AG09309 (cell line): ENCODE data around the gene SHPK.

ENCODE experiments used
- DNase-seq: peaks from one replicate; pipeline ENCODE4 v3.0.0-alpha.2; 2010; ENCODE audit warnings: low read depth
- H3K4me3 ChIP-seq: 2 replicates; pipeline ENCODE4 v1.5.1; 2011; ENCODE audit warnings: mild to moderate bottlenecking, low read depth, low read length, moderate library complexity; ENCODE audit not compliant: control insufficient read depth
- TF ChIP-seq, protein P1 (sequence below): IDR thresholded peaks from 2 replicates; pipeline ENCODE4 v1.5.1; 2011; ENCODE audit warnings: mild to moderate bottlenecking, low read depth, low read length, inconsistent platforms; ENCODE audit not compliant: insufficient read depth, control insufficient read depth; ENCODE audit errors: missing control alignments

SHPK gene, protein sequence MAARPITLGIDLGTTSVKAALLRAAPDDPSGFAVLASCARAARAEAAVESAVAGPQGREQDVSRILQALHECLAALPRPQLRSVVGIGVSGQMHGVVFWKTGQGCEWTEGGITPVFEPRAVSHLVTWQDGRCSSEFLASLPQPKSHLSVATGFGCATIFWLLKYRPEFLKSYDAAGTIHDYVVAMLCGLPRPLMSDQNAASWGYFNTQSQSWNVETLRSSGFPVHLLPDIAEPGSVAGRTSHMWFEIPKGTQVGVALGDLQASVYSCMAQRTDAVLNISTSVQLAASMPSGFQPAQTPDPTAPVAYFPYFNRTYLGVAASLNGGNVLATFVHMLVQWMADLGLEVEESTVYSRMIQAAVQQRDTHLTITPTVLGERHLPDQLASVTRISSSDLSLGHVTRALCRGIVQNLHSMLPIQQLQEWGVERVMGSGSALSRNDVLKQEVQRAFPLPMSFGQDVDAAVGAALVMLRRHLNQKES

DNA sequence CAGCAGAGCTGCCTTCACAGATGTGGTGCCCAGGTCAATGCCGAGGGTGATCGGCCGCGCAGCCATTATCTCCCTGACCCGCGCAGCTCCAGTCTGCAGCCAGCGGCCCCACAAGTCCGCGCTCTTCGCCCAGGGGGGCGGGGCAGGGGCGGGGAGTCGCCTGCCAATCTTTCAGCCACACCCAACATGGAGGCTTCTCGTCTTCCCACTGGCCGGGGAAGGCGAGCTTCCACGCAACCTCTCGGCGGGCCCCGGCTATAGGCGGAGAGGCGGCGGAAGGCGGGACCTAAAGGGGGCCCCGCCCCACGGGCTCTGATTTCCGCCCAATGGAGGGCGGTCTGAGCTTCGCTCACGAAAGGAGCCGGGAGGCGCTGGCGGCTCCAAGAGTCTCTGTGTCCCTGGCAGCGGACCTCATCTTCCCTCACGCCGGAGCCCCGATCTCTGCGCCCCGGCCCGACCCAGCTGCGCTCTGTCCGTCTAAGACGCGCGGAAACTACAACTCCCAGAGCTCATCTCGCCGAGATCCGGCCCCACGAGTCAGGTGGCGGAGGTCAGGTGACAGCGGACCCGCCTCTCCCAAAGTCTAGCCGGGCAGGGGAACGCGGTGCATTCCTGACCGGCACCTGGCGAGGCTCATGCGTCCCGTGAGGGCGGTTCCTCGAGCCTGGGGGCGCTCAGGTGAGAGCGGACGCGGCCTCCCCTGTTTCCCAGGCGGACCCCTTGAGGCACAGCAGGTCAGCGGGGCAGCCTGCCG lies at the start of gene SHPK, which contains the start of gene CTNS:
Gene SHPK (minus strand): TSS at position 97 of the 754 bp plus-strand sequence. CDS start 31 bp downstream, at position 66.
Gene CTNS (plus strand): TSS at position 607 of the 754 bp plus-strand sequence. CDS start 3,447 bp downstream, outside the sequence.
- DNase-seq: peak; percentile 75
- TF ChIP-seq, protein P1, sequence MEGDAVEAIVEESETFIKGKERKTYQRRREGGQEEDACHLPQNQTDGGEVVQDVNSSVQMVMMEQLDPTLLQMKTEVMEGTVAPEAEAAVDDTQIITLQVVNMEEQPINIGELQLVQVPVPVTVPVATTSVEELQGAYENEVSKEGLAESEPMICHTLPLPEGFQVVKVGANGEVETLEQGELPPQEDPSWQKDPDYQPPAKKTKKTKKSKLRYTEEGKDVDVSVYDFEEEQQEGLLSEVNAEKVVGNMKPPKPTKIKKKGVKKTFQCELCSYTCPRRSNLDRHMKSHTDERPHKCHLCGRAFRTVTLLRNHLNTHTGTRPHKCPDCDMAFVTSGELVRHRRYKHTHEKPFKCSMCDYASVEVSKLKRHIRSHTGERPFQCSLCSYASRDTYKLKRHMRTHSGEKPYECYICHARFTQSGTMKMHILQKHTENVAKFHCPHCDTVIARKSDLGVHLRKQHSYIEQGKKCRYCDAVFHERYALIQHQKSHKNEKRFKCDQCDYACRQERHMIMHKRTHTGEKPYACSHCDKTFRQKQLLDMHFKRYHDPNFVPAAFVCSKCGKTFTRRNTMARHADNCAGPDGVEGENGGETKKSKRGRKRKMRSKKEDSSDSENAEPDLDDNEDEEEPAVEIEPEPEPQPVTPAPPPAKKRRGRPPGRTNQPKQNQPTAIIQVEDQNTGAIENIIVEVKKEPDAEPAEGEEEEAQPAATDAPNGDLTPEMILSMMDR: no peak
- H3K4me3 ChIP-seq: peak within 1 kb of the TSS; percentile 62

DNA sequence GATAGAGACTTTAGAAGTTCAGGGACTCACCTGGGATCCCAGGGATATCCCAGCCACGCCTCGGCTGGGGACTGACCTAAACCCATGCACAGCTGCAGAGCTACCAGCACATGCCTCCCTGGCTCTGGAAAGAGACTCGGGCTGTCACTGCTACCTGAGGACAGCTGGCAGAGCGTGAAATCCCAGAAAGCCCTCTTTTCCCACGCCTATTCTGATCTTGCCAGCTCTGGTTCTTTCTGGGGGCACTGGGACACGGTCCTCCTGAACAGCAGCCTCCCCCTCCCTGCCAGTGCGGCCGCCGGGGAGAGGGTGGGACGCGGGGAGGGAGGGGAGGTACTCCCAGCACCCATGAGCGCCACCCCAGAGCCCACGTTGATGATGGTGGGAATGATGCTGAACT lies 49.1 kb upstream of the SHPK start:
- no peak for DNase-seq
- no peak overlapping the region for H3K4me3 ChIP-seq
- TF ChIP-seq, protein P1: no peak

DNA sequence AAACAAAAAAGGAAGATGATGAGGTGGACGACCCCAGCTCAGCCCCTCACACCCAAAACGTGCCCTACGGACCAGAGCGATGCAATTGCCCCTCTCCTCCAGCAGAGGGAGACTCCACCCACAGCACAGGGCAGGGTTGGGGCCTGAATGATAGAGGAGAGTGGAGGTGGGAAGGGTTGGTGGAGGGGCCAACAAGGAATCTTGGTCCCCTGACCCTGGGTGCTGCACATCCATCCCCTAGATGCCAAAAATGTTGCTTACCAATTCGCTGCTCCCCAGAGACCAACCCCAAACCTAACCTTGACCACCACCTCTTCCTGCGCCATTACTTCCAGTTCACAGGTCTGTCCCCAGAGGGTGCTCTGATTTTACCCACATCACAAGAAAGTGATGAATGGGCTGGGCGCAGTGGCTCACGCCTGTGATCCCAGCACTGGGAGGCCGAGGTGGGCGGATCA lies 47.0 kb upstream of the SHPK start:
- no peak for DNase-seq
- TF ChIP-seq, protein P1: peak; percentile 96
- no peak overlapping the region for H3K4me3 ChIP-seq

DNA sequence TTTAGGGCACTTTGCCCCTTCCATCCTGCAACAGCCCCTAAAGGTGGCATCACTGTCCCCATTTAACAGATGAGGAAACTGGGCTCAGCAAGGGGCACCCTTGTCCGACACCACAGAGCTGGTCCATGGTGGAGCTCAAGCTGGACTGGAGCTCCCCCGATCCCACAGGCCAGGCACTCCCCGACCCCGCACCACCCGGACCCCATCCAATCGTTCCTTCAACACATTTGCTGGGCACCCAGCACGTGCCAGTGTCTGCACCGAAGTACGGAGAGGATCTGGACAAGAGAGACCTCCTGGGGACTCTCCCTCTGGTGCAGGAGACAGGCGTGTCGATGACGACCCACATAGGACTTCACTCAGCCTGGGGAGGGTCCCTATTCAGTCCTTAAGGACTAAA lies 46.0 kb upstream of the SHPK start:
- no peak for DNase-seq
- TF ChIP-seq, protein P1: no peak
- no peak overlapping the region for H3K4me3 ChIP-seq

DNA sequence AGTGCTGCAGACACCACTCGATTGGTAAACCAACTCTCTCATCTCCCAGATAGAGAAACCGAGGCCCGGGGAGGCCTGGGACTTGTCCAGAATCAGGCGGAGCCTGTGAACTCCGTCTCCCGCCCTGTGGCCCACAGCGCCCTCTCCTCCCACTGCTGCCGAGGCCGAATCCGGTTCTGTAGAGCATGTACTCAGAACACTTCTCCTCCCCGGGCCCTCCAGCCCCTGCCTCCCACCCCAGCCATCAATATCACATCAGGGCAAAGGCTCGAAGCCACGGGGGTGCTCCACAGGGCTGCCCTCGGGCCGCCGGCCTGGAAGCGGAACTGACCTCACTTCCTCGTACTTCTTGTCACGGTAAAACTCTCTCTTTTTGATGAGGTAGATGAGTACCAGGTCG lies 45.5 kb upstream of the SHPK start:
- no peak for DNase-seq
- TF ChIP-seq, protein P1: no peak
- H3K4me3 ChIP-seq: no peak overlapping the region

DNA sequence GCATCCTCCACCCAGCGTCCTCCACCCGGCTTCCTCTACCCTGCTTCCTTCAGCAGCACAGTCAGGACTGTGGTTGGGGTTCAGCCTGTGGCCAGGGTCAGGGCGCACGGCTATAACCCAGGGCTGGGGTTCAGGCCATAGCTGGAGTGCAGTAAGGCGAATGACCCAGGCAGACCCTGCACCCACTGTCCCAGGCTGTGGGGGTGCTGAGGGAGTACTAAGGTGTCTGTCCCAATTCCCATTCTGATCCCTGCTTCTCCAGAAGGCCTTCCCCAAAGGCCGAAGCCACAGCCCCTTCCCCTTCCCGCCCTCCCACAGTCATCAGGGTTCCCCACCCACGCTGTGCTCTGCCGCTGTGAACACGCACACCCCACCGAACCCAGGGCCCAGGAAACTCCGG lies 45.0 kb upstream of the SHPK start:
- TF ChIP-seq, protein P1: no peak
- no peak overlapping the region for H3K4me3 ChIP-seq
- DNase-seq: no peak
